GM12873 (cell line): ENCODE data around the gene CFHR5.
"Not testable (repeated sequence)": the region's sequence is repeated elsewhere in the genome, so short reads cannot be mapped to it uniquely, and the experiment has no call there.

Source experiments
- CTCF ChIP-seq: IDR thresholded peaks from 2 replicates; pipeline ENCODE4 v1.5.1; 2012; ENCODE audit warnings: low read depth, mild to moderate bottlenecking, moderate library complexity, low read length, control low read depth; ENCODE audit not compliant: insufficient read depth; ENCODE audit errors: missing control alignments

The CFHR5 gene

GRCh38 chr1:196977278-196977677 is at the start of gene CFHR5:
CFHR5 (plus strand) TSS chr1:196977556; CDS start chr1:196977665, 109 bp downstream.
- no peak for TF ChIP-seq CTCF

GRCh38 chr1:196933531-196934189 is 43.7 kb upstream of the CFHR5 start:
- no peak for TF ChIP-seq CTCF

- not testable (repeated sequence) for TF ChIP-seq CTCF
These were observed 33.8 kb upstream of the CFHR5 start, which contains the start of gene CFHR2 for GRCh38 chr1:196943568-196943967. CFHR2 (plus strand) TSS chr1:196943738; CDS start chr1:196943881, 143 bp downstream.

- no peak for TF ChIP-seq CTCF
These were observed 25.5 kb upstream of the CFHR5 start for GRCh38 chr1:196951711-196952394.

GRCh38 chr1:196954778-196955177 is 22.6 kb upstream of the CFHR5 start:
- TF ChIP-seq CTCF = no peak

- no peak for TF ChIP-seq CTCF
These were observed 21.4 kb upstream of the CFHR5 start for GRCh38 chr1:196955926-196956325.

GRCh38 chr1:196960854-196961253 is 16.5 kb upstream of the CFHR5 start:
- no peak for TF ChIP-seq CTCF
